GM13976 (cell line): ENCODE results near the gene WBP2NL.

Experiments used
- DNase-seq: peaks from one replicate; pipeline ENCODE4 v3.0.0; 2012; ENCODE audit warnings: low spot score
- CTCF ChIP-seq: IDR thresholded peaks from 2 replicates; pipeline ENCODE4 v1.5.1; 2012; ENCODE audit warnings: borderline replicate concordance, mild to moderate bottlenecking; ENCODE audit not compliant: insufficient read depth; ENCODE audit errors: extremely low read depth, missing control alignments, control extremely low read depth
- in situ Hi-C: fragments of 300-500 bp; cut with MboI; formaldehyde crosslinking; loops from one replicate; pipeline ENCODE4 v1.12.0; 2022; ENCODE audit warnings: low sequenced_read_pairs, mixed read lengths, inconsistent platforms; ENCODE audit not compliant: unreplicated experiment

Gene WBP2NL

GRCh38 chr22:42062506-42063170 is 64.0 kb downstream of the WBP2NL start:
- no peak for DNase-seq
- in situ Hi-C loops = loop anchor here (10.0 kb wide), 1 partner anchor 58 kb away; no protein-coding TSS in a partner anchor
- no peak for TF ChIP-seq CTCF

- in situ Hi-C loops = loop anchor here (10.0 kb wide), 1 partner anchor 60 kb away; no protein-coding TSS in a partner anchor
- DNase-seq = no peak
- TF ChIP-seq CTCF = no peak
Observed at GRCh38 chr22:42064629-42065028, 66.0 kb downstream of the WBP2NL start.

DNA sequence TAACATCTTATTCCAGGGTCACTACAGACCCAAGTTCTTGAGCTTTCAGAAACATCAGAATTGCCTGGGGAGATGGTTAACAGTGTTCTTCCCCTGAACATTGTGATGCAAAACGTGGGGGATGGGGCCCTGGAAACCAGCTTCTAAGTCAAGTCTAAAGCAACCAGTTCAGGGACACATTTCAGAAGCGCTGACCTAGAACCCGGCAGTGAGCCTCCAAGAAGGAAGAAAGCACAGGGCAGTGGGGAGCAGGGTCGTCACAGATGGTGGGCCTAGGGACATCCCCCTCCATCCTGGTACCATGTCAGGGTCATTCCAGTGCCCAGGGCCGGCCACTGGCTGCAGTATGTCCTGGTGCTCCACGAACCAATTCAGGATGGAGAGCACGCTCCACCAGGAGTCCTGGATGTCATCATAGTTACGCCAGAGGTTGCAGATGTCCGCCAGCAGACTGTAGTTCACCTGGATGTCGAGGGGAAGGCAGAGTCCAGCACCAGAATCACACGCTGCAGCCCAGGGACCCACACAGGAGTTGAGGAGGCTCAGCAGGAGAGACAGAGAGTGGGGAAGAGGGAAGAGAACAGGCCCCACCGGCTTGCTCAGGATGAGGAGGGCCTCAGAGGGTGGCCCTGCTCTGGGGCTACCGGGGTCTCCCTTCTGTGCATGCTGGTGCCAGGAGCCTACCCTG is 67.0 kb downstream of the WBP2NL start:
- no peak for TF ChIP-seq CTCF
- no peak for DNase-seq
- in situ Hi-C loops = loop anchor here (10.0 kb wide), 1 partner anchor 61 kb away; no protein-coding TSS in a partner anchor

GRCh38 chr22:42066126-42066761 is 67.7 kb downstream of the WBP2NL start:
- DNase-seq = no peak
- no peak for TF ChIP-seq CTCF

DNA sequence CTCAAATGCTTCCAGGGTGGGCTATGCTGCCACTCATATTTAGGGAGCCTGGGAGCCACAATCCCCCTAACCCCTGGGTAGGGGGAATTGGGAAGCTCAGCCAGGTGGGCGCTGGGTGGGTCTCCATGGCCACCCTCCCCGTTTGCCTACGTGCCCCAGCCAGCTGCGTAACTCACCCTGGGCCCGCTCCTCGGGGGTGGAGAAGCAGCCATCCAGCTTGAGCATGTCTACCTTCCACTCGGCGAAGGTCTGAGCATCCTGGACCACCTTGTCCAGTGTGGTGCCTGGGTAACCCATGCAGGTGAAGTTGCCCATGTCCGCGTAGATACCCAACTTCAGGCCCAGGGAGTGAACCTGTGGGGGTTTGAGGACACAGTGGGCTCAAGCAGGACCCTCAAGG is 68.3 kb downstream of the WBP2NL start:
- in situ Hi-C loops = loop anchor here (10.0 kb wide), 1 partner anchor 62 kb away; no protein-coding TSS in a partner anchor

More at GRCh38 chr22:42066126-42066761, 67.7 kb downstream of the WBP2NL start:
- in situ Hi-C loops = loop anchor here (10.0 kb wide), 1 partner anchor 61 kb away; no protein-coding TSS in a partner anchor

More for the DNA sequence above, 68.3 kb downstream of the WBP2NL start:
- no peak for TF ChIP-seq CTCF
- DNase-seq = no peak
